HepG2 (cell line): Measurements from ENCODE around the gene PCCB. TPM values are rescaled to one million over a fixed set of nuclear protein-coding genes. Genes with fewer than 3 reads are reported as not detected.

Experiments used
- ARNTL ChIP-seq: sonication (generic); formaldehyde crosslinking; IDR thresholded peaks from 2 replicates; pipeline ENCODE4 v1.4.0; 2020; ENCODE audit warnings: mild to moderate bottlenecking, missing genetic modification reagents
- ATRX ChIP-seq: sonication (generic); formaldehyde crosslinking; IDR thresholded peaks from 2 replicates; pipeline ENCODE4 v1.4.0; 2020; ENCODE audit warnings: missing genetic modification reagents, borderline replicate concordance
- EHMT2 ChIP-seq: fragments of 200-600 bp; sonication (generic); IDR thresholded peaks from 2 replicates; pipeline ENCODE4 v1.7.0; 2017; ENCODE audit warnings: antibody characterized with exemption, low read depth, low read length, borderline replicate concordance
- HOXA7 ChIP-seq: sonication (generic); formaldehyde crosslinking; IDR thresholded peaks from 2 replicates; pipeline ENCODE4 v1.8.1; 2022; ENCODE audit warnings: mild to moderate bottlenecking, missing genetic modification reagents, moderate library complexity
- KLF12 ChIP-seq: sonication (generic); formaldehyde crosslinking; IDR thresholded peaks from 2 replicates; pipeline ENCODE4 v1.4.0; 2020; ENCODE audit warnings: missing genetic modification reagents, borderline replicate concordance
- MED13 ChIP-seq: sonication (generic); formaldehyde crosslinking; IDR thresholded peaks from 2 replicates; pipeline ENCODE4 v1.5.0; 2020; ENCODE audit warnings: missing genetic modification reagents
- MYNN ChIP-seq: sonication (generic); formaldehyde crosslinking; IDR thresholded peaks from 2 replicates; pipeline ENCODE4 v1.4.0; 2020; ENCODE audit warnings: mild to moderate bottlenecking, low read depth, missing genetic modification reagents
- NFE2L2 ChIP-seq: fragments of 150-350 bp; IDR thresholded peaks from 2 replicates; pipeline ENCODE4 v1.6.1; 2014; ENCODE audit warnings: low read length
- NFYC ChIP-seq: IDR thresholded peaks from 2 replicates; pipeline ENCODE4 v1.6.1; 2016; ENCODE audit warnings: missing genetic modification reagents, missing compliant biosample characterization
- RARA ChIP-seq: IDR thresholded peaks from 2 replicates; pipeline ENCODE4 v1.6.1; 2016; ENCODE audit warnings: missing genetic modification reagents, missing compliant biosample characterization
- RFXAP ChIP-seq: sonication (generic); formaldehyde crosslinking; IDR thresholded peaks from 2 replicates; pipeline ENCODE4 v1.4.0; 2020; ENCODE audit warnings: missing genetic modification reagents, borderline replicate concordance
- SIN3B ChIP-seq: fragments of 150-350 bp; IDR thresholded peaks from 2 replicates; pipeline ENCODE4 v1.6.1; 2014; ENCODE audit warnings: low read length
- SRSF4 ChIP-seq: fragments of 200-400 bp; formaldehyde crosslinking; IDR thresholded peaks from one replicate; pipeline ENCODE4 v1.6.1; 2018; ENCODE audit warnings: mild to moderate bottlenecking, low read depth, low read length, moderate library complexity; ENCODE audit not compliant: poor library complexity, severe bottlenecking
- SYNCRIP ChIP-seq: fragments of 200-400 bp; formaldehyde crosslinking; IDR thresholded peaks from 2 replicates; pipeline ENCODE4 v1.6.1; 2018; ENCODE audit warnings: mild to moderate bottlenecking, low read depth, low read length; ENCODE audit not compliant: insufficient read depth
- TMF1 ChIP-seq: sonication (generic); formaldehyde crosslinking; IDR thresholded peaks from 2 replicates; pipeline ENCODE4 v1.8.1; 2022; ENCODE audit warnings: low read depth, missing genetic modification reagents
- ZEB1 ChIP-seq: IDR thresholded peaks from 2 replicates; pipeline ENCODE4 v1.6.1; 2012; ENCODE audit warnings: mild to moderate bottlenecking, low read depth, inconsistent platforms; ENCODE audit not compliant: insufficient replicate concordance
- ZIK1 ChIP-seq: sonication (generic); formaldehyde crosslinking; IDR thresholded peaks from 2 replicates; pipeline ENCODE4 v1.5.0; 2020; ENCODE audit warnings: mild to moderate bottlenecking, low read depth, missing genetic modification reagents, borderline replicate concordance
- ZNF7 ChIP-seq: IDR thresholded peaks from 2 replicates; pipeline ENCODE4 v1.6.1; 2016; ENCODE audit warnings: missing biosample characterization, missing genetic modification reagents
- ZNF777 ChIP-seq: sonication (generic); formaldehyde crosslinking; IDR thresholded peaks from 2 replicates; pipeline ENCODE4 v1.4.0; 2020; ENCODE audit warnings: missing genetic modification reagents
- ZNF883 ChIP-seq: sonication (generic); formaldehyde crosslinking; IDR thresholded peaks from 2 replicates; pipeline ENCODE4 v1.5.1; 2020; ENCODE audit warnings: mild to moderate bottlenecking, missing genetic modification reagents; ENCODE audit errors: not compliant biosample characterization
- polyA plus RNA-seq, 8 experiments: library from polyadenylated mRNA; depleted of rRNA in 3 of 8; stranded (reverse) in 7 of 8; unstranded in 1 of 8; fragments of >200 nt; fragmentation: Illumina TruSeq in 4 of 8; extraction: Trizol in 4 of 8; gene quantifications; 2 replicates each; pipeline versions ENCODE4 v1.2.1 to v1.2.3, GENCODE V29; 2011 to 2016; ENCODE audit warnings: low read depth in 4 of 8, missing spikeins in 1 of 8, mixed read lengths in 1 of 8; ENCODE audit not compliant: insufficient read depth in 1 of 8
- total RNA-seq, 5 experiments: library from RNA; depleted of rRNA; stranded (reverse); fragments of >200 nt; fragmentation: Illumina TruSeq; extraction: Trizol; gene quantifications; 2 replicates each; pipeline ENCODE4 v1.2.3, GENCODE V29; 2016; ENCODE audit warnings: low read depth in 1 of 5
- TF ChIP-seq, protein P1 (sequence below): sonication (generic); formaldehyde crosslinking; IDR thresholded peaks from one replicate; pipeline ENCODE4 v1.5.1; 2020; ENCODE audit warnings: mild to moderate bottlenecking, missing genetic modification reagents; ENCODE audit errors: not compliant biosample characterization
- TF ChIP-seq, protein P2 (sequence below): sonication (generic); formaldehyde crosslinking; IDR thresholded peaks from 2 replicates; pipeline ENCODE4 v1.4.0; 2020; ENCODE audit warnings: mild to moderate bottlenecking, missing genetic modification reagents

Gene PCCB
- total and polyA plus RNA-seq, 2 of the 13 experiments (the other 11 are each of a cell fraction or from before 2014, with no cell fraction given) = 84.1 to 88.7 TPM

DNA sequence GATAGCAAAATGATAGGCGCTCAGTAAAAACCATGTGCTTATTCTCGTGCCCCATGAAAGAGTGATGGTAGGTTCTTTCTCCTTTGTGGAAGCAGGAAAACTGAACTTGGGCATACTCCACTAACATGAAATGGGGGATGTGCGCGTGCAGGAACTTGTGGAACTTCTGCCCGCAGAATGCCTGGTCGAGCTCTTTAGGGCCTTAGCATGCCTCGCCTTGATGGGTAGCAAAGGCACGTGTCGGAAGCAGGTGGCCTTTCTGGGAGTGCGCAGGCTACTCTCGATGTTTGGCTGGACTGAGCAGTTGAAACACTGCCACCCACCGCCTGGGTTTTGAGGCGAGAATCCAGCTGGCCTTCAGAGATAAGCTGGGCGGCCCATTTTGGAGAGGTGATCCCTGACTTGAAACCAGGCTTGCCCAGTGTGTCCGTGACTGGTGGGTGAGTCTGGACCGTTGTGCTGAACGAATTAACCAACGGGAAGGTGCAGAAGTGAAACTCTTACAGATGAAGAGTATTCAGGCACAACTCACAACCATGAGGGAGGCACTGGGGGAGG is 842 bp downstream of the PCCB start (continued):
- TF ChIP-seq, protein P1, sequence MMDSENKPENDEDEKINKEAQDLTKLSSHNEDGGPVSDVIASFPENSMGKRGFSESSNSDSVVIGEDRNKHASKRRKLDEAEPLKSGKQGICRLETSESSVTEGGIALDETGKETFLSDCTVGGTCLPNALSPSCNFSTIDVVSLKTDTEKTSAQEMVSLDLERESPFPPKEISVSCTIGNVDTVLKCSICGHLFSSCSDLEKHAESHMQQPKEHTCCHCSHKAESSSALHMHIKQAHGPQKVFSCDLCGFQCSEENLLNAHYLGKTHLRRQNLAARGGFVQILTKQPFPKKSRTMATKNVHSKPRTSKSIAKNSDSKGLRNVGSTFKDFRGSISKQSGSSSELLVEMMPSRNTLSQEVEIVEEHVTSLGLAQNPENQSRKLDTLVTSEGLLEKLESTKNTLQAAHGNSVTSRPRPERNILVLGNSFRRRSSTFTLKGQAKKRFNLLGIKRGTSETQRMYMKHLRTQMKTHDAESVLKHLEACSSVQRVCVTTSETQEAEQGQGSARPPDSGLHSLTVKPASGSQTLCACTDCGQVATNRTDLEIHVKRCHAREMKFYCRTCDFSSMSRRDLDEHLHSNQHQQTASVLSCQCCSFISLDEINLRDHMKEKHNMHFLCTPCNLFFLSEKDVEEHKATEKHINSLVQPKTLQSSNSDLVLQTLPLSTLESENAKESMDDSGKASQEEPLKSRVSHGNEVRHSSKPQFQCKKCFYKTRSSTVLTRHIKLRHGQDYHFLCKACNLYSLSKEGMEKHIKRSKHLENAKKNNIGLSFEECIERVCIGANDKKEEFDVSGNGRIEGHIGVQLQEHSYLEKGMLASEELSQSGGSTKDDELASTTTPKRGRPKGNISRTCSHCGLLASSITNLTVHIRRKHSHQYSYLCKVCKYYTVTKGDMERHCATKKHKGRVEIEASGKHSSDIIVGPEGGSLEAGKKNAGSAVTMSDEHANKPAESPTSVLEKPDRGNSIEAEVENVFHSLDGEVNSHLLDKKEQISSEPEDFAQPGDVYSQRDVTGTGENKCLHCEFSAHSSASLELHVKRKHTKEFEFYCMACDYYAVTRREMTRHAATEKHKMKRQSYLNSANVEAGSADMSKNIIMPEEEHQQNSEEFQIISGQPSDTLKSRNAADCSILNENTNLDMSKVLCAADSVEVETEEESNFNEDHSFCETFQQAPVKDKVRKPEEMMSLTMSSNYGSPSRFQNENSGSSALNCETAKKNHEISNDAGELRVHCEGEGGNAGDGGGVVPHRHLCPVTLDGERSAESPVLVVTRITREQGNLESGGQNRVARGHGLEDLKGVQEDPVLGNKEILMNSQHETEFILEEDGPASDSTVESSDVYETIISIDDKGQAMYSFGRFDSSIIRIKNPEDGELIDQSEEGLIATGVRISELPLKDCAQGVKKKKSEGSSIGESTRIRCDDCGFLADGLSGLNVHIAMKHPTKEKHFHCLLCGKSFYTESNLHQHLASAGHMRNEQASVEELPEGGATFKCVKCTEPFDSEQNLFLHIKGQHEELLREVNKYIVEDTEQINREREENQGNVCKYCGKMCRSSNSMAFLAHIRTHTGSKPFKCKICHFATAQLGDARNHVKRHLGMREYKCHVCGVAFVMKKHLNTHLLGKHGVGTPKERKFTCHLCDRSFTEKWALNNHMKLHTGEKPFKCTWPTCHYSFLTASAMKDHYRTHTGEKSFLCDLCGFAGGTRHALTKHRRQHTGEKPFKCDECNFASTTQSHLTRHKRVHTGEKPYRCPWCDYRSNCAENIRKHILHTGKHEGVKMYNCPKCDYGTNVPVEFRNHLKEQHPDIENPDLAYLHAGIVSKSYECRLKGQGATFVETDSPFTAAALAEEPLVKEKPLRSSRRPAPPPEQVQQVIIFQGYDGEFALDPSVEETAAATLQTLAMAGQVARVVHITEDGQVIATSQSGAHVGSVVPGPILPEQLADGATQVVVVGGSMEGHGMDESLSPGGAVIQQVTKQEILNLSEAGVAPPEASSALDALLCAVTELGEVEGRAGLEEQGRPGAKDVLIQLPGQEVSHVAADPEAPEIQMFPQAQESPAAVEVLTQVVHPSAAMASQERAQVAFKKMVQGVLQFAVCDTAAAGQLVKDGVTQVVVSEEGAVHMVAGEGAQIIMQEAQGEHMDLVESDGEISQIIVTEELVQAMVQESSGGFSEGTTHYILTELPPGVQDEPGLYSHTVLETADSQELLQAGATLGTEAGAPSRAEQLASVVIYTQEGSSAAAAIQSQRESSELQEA (CRISPR knock-in tag) = no peak
- TF ChIP-seq TMF1 (no peak; the same call in 1 of the 2 replicates), ZNF777 (CRISPR knock-in tag) (no peak), SRSF4 (no peak), NFE2L2 (no peak), KLF12 (peak; percentile 65; the same call in 1 of the 2 replicates), MED13 (peak; percentile 80; the same call in 1 of the 2 replicates), ARNTL (CRISPR knock-in tag) (peak; percentile 96), EHMT2 (peak; percentile 43; the same call in 1 of the 2 replicates), RFXAP (CRISPR knock-in tag) (peak; percentile 65), ZEB1 (no peak), SIN3B (no peak), HOXA7 (CRISPR knock-in tag) (peak; percentile 37; the same call in 1 of the 2 replicates), ZIK1 (CRISPR knock-in tag) (0 out of 2 replicates have a peak, but pooled peaks have one; percentile 42), RARA (CRISPR knock-in tag) (no peak), ZNF7 (CRISPR knock-in tag) (0 out of 2 replicates have a peak, but pooled peaks have one; percentile 11), ATRX (CRISPR knock-in tag) (no peak), SYNCRIP (no peak), NFYC (CRISPR knock-in tag) (no peak), ZNF883 (peak; percentile 9), MYNN (no peak)
- TF ChIP-seq, protein P2, sequence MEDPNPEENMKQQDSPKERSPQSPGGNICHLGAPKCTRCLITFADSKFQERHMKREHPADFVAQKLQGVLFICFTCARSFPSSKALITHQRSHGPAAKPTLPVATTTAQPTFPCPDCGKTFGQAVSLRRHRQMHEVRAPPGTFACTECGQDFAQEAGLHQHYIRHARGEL (CRISPR knock-in tag) = 0 out of 2 replicates have a peak, but pooled peaks have one; percentile 51
